NCI-H774 (cell line): ENCODE data around the gene NISCH.

Experiments used
- DNase-seq: peaks from one replicate; lab custom pipeline; 2025; lab: John Stamatoyannopoulos, UW

The NISCH gene

DNA sequence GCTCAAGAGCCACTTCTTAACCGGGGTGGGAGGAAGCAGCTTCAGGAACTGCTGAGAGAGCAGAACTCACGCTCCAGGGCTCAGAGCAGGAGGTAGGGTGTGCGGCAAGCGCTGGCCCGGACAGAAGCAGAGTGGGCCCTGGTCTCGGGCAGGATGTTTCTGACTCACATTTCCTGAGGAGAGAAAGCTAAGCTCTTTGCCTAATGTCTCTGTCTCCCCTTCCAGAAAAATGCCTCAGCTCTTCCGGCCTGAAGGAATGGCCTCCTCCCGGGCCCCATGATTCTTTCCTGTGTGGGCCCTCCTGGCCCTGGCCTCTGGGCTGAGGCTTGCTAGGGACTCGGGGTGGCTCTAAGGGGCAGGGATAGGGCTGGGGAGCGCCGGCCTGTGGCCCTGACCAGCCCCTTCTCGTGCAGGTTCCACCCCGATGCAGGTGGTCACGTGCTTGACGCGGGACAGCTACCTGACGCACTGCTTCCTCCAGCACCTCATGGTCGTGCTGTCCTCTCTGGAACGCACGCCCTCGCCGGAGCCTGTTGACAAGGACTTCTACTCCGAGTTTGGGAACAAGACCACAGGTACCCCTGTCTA, 35.6 kb downstream of the NISCH start:
- DNase-seq, result no peak

DNA sequence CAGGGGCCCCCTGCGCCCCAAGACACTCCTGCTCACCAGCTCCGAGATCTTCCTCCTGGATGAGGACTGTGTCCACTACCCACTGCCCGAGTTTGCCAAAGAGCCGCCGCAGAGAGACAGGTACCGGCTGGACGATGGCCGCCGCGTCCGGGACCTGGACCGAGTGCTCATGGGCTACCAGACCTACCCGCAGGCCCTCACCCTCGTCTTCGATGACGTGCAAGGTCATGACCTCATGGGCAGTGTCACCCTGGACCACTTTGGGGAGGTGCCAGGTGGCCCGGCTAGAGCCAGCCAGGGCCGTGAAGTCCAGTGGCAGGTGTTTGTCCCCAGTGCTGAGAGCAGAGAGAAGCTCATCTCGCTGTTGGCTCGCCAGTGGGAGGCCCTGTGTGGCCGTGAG, 36.7 kb downstream of the NISCH start:
- no peak for DNase-seq

GRCh38 chr3:52493232-52494017, 38.0 kb downstream of the NISCH start:
- DNase-seq, result no peak

DNA sequence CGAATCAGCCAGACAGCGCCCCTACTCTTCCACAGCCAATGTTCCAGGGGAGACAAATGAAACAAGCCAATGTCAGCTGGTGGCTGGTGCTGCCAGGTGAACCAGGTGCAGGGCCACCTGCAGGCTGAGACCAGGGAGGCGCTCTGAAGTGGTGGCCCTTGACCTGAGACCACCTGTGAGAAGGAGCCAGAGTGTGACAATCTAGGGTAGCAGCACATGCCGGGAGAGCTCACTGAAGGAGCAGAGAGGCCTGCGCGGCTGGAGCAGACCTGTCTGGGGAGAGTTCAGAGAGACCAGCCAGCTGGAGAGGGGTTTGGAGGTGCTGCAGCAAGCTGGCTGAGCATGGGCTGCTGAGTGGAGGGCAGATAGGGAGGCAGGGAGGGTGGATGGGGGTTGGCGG, 39.0 kb downstream of the NISCH start:
- no peak for DNase-seq

GRCh38 chr3:52494886-52495495, 39.6 kb downstream of the NISCH start, which contains the start of gene STAB1:
STAB1 (plus strand) TSS chr3:52495338; CDS start chr3:52495414, 76 bp downstream.
- no peak for DNase-seq

GRCh38 chr3:52495777-52496602, 40.6 kb downstream of the NISCH start:
- DNase-seq, result no peak

GRCh38 chr3:52498137-52499054, 43.0 kb downstream of the NISCH start:
- no peak for DNase-seq

DNA sequence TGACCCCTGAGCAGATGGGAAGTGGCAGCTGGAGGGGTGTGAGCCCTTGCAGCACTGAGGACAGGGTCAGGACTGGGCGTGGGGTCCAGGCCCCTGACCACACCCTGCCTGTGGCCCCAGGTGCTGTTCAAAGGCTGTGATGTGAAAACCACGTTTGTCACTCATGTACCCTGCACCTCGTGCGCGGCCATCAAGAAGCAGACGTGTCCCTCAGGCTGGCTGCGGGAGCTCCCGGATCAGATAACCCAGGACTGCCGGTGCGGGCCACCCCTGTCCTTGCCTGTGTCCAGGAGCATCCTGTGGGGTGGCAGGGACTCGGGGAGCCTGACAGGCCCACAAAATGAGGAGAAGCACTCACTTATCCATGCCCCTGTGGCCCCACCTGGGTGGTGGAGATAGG, 45.6 kb downstream of the NISCH start:
- no peak for DNase-seq

DNA sequence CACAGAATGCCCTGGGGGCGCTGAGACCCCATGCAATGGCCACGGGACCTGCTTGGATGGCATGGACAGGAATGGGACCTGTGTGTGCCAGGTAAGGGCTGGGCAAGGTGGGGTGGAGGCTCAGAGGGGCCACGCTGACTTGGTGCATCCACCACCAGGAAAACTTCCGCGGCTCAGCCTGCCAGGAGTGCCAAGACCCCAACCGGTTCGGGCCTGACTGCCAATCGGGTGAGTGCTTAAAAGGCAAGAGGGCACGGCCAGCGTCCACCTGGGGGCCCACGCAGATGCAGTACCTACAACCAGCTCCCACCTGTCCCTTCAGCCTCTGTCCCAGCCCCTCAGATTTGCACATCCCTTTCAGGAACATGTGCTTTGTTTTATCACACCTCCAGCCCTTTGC, 46.6 kb downstream of the NISCH start:
- no peak for DNase-seq

- no peak for DNase-seq
These were observed 47.5 kb downstream of the NISCH start for GRCh38 chr3:52502808-52503350.

GRCh38 chr3:52503788-52504424, 48.5 kb downstream of the NISCH start:
- no peak for DNase-seq

DNA sequence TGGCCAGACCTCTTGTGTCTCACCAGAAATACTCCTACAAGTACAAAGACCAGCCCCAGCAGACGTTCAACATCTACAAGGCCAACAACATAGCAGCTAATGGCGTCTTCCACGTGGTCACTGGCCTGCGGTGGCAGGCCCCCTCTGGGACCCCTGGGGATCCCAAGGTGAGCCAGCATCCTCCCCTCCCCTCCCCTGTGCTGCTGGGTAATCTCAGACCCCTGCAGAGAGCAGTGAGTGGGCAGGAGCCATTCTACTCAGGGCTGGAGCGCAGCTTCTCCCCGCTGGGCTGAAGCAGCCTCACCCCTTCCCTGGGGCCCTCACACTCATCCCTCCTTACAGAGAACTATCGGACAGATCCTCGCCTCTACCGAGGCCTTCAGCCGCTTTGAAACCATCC, 49.6 kb downstream of the NISCH start:
- no peak for DNase-seq

DNA sequence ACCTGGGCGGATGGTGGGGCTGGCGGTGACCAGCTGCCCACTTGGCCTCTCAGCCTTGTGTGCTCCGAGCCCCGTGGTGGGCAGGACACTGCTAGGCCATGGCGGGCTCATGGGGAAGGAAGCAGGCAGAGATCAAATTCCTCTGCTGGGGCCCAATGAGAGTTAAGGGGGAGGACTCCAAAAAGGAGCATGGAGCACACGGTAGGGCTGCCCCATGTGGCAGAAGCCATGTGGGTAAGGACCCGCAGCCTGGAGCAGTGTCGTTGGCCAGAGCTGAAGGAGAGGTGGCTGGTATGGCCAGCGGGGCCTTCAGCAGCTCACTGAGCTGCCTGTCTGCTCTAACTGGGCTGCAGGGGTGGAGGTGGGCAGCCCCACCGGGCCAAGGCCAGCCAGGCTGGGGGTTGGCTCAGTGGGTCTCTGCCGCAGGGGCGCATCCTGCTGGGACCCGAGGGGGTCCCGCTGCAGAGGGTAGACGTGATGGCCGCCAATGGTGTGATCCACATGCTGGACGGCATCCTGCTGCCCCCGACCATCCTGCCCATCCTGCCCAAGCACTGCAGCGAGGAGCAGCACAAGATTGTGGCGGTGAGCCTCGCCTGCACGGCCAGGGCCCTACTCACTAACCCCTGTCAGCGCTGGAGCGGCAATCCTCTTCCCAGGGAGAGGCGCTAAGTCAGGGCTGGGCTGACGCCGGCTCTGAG, 51.0 kb downstream of the NISCH start:
- no peak for DNase-seq

DNA sequence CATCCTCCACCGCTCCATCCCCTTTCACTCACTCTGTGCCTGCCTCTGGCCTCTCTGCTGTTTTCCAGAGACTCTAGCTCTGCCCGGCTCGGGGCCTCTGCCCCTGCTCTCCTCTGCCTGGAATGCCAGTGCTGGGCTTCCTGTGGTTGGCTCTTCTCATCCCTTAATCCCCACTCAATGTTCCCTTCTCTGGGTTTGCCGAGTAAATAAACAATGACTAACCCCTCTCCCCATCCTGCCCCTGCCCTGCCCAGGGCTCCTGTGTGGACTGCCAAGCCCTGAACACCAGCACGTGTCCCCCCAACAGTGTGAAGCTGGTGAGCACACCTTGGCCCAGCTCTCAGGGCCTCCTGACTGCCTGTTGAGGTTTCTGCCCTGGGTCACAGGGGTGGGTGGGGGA, 52.0 kb downstream of the NISCH start:
- DNase-seq, result no peak

DNA sequence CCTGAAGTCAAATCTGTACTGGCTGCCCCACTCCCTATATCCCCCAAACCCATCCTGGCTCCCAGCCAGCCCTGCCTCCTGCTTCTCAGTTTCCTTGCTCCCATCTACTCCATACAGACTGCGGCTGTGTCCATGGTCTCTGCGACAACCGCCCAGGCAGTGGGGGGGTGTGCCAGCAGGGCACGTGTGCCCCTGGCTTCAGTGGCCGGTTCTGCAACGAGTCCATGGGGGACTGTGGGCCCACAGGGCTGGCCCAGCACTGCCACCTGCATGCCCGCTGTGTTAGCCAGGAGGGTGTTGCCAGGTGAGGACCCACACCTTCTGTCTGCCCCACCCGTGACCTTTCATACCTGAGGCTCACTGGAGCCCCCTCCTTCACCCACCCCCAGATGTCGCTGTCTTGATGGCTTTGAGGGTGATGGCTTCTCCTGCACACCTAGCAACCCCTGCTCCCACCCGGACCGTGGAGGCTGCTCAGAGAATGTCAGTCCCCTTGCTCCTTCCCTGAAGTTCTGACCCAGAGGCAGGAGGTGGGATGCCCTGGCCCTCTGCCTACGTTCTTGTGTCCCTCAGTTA, 54.4 kb downstream of the NISCH start:
- no peak for DNase-seq

DNA sequence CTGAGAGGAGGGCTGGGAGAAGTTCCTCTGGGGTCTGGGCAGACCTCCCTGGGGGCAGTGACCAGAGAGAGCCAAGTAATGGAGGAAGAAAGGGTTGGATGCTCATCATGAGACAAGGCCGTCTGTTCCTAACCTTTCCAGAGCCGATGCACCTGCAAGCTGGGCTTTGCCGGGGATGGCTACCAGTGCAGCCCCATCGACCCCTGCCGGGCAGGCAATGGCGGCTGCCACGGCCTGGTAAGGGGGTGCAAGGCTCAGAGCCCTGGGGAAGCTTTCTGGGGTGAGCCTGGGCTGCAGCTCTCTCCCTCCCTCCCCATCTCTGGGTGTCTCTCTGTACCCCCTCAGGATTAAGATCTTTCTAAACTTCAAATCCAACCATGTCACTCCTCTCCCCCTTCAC, 56.1 kb downstream of the NISCH start:
- no peak for DNase-seq

DNA sequence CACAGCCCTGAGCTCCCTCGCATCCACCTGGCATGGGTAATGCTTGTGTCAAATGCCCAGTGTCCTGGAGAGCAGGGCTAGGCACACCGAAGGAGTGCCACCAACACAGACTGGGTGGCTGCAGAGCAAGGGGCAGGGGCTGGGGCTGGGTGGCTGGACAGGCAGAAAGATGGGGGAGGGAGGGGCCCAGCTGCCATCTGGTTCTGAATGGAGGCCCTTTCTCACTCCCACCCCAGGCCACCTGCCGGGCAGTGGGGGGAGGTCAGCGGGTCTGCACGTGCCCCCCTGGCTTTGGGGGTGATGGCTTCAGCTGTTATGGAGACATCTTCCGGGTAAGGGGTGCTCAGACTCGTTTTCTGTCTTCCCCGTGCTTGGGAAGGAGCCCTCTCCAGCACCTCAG, 56.7 kb downstream of the NISCH start:
- DNase-seq, result no peak

- DNase-seq, result no peak
These were observed 57.3 kb downstream of the NISCH start for GRCh38 chr3:52512727-52513126.

- no peak for DNase-seq
These were observed 57.9 kb downstream of the NISCH start for GRCh38 chr3:52513281-52513680.

DNA sequence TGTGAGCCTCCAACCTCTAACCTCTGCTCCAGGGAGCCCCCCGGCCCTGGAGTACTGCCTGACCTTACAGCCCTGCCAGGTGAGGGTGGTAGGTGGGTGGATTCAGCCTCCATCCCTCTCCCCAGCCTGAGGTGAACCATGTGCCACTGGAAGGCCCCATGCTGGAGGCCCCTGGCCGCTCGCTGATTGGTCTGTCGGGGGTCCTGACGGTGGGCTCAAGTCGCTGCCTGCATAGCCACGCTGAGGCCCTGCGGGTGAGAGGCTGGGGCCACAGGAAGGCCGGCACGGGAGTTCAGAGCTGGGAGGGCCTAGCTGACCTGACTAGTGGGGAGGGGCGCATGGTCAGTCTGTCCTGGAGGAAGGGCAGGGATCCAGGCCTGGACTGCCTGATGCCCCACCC, 59.2 kb downstream of the NISCH start:
- no peak for DNase-seq
